Activated CD4-positive, CD25-positive, alpha-beta regulatory T cell treated with anti-CD3 and anti-CD28 coated beads, Interleukin-2, amount 50 U/mL, for 16 hours (primary cell): ENCODE results near the gene FOXP1.
"Not testable (repeated sequence)": the region's sequence is repeated elsewhere in the genome, so short reads cannot be mapped to it uniquely, and the experiment has no call there.

Source experiments
- DNase-seq: peaks from one replicate; pipeline ENCODE4 v3.0.0-alpha.2; 2020; ENCODE audit warnings: low read depth, low spot score

The FOXP1 gene

DNA sequence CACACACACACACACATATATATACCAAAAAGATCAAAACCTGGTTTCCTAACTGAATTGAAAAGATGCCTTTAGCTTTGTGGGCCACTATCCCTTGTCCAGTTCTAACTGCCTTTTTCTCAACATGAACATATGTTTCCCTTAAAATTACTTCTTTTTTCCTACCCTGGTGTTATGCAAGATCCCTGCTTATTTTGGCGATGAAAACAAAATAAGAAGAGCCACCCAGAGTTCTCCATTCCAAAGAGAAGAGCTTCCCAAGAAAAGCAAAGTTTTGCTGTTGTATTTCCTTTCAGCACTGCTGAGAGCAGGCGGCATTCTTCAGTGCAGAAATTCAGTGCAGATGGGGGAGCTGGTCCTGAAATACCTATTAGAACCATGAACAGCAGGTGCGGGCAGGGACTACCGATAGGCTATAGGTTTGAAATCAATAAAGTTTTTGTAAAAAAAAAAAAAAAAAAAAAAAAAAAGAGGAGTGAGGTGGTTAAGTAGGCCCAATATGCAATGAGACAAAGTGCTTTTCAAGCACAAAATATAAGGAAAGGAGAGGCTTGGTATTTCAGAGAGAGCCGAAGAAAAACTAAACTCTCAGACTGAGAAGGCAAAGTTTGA lies 238.0 kb downstream of the FOXP1 start:
- DNase-seq, result no peak

DNA sequence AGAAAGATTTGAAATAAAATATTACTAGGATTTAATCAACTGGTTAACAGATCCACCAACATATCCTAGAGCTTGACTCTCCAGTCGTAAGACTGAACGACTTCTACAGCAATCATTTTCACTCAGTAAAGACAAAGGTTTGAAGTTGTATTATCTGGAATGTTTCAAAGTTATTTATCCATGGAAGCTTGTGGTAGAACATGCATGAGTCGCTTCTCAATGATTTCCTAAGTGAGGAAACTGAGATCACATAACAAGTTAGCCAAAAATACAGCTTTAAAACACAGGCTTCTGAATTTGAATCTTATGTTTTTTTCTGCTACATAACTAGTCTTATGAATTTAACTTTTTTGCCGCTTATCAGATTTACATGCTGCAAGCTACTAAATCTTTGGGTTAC lies 241.8 kb downstream of the FOXP1 start:
- DNase-seq, result no peak

DNA sequence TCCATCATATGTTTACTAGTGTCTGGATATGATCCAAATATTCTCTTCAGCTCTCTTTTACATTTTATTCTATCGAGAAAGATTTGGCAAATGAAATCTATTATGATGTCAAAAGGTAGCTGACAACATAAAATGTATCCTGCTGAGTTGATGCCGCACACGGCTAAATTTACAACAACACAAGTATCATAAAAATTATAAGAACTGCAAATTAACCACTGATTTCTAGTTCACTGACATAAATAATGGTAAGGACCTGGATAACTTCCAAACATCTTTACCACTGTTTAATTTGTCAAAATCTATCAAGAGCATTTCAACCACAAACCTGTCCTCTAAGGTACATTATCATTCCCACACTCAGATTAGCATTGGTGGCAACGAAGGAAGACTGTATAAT lies 244.5 kb downstream of the FOXP1 start:
- DNase-seq, result no peak

DNA sequence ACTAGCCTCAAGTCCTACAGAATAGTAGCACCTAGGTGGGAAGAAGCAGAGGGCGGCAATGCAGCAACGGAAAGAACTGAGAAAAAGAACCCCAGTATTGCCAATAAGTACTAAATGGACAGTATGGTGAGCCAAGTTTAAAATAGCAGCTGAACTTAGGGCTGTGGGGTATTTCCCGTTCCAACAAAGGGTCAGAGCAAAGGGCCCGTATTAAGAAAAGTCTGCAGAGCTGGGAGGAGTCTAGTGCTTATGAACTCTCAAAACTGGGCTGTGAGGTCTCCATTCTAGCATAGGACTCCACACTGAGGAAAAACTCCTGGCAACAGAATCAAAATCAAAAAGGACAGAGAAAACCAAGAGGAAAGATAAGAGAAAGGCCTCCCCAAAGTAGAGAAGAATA lies 250.7 kb downstream of the FOXP1 start:
- DNase-seq, result no peak

DNA sequence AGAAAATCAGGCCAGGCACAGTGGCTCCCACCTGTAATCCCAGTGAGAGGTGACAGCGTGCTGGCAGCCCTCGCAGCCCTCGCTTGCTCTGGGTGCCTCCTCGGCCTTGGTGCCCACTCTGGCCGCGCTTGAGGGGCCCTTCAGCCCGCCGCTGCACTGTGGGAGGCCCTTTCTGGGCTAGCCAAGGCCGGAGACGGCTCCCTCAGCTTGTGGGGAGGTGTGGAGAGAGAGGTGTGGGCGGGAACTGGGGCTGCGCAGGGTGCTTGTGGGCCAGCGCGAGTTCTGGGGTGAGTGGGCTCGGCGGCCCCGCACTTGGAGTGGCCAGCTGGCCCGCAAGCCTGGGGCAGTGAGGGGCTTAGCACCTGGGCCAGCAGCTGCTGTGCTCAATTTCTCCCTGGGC lies 252.6 kb downstream of the FOXP1 start:
- DNase-seq, result no peak

DNA sequence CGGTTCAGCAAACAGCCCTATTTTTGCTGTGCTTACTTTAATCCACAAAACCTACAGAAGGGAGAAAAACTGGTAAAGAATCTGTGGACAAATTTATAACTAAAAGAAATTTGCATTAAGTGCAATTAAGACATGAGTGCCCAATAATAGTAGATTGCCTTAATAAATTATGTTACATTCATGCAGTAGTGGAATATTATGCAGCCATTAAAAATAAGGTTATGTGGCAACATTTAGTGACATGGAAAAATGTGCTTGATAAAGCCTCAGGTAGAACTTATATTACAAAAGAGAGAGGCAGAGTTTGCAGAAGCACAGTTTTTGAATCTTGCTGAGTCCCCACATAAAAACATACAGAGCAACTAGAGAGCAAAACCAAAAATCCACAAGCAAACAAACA lies 253.0 kb downstream of the FOXP1 start:
- no peak for DNase-seq

DNA sequence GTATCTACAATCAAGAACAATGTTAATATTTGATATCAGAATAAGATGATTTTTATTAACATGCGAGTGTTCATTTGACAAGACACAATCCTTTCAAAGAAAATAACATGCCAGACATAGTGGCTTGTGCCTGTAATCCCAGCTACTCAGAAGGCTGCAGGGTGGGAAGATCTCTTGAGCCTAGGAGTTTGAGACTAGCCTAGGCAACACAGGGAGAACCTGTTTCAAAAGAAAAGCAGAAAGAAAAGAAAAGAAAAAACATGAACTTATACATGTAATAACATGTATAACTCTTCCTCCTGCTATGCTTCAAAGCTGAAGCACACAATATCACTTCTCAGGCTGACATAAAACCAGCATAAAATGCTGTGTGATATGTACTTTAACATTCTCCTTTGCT lies 253.7 kb downstream of the FOXP1 start:
- no peak for DNase-seq

DNA sequence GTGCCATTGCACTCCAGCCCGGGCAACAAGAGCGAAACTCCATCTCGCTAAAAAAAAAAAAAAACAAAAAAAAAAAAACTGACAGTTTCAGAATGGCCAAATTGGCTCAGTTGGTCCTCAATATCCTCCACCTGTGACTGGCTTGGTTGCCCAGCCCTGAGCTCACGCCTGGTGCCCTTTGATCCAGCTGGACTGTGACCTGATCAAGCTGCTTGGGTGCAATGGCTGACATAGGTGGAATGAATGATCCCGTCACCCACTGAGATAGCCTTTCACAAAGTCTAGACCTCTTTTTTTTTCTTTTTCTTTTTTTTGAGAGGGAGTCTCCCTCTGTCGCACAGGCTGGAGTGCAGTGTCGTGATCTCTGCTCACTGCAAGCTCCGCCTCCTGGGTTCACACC lies 254.6 kb downstream of the FOXP1 start:
- DNase-seq, result no peak

DNA sequence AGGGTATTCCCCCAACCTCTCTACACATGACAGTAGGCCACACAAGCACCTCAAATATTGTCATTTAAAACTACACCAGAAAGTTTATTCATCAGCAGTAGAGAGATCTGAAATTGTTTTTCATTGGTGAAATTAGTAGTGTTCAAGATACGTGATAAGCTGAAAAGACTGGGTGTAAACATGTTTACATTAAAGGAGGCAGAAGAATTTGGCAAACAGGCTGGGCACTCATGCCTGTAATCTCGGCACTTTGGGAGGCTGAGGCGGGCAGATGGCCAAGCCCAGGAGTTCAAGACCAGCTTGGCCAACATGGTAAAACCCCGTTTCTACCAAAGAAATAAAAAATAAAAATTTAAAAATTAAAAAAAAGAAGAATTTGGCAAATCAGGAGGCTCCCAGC lies 255.6 kb downstream of the FOXP1 start:
- DNase-seq, result no peak

DNA sequence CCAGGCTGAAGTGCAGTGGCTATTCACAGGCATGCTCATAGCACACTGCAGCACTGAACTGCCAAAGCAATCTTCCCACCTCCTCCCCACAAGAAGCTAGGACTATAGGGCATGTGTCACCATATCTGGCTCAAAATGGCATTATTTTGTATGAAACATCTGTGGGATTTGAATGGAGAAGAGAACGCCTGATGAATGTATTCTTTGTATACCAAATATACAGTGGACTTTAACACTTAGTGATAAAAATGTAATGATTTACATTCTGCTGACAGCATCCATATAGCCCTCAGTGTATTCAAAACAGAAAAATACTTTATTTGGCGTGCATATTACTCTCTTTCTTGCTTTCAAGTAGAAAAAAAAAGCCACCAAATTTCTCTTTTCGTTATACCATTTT lies 257.8 kb downstream of the FOXP1 start:
- no peak for DNase-seq

DNA sequence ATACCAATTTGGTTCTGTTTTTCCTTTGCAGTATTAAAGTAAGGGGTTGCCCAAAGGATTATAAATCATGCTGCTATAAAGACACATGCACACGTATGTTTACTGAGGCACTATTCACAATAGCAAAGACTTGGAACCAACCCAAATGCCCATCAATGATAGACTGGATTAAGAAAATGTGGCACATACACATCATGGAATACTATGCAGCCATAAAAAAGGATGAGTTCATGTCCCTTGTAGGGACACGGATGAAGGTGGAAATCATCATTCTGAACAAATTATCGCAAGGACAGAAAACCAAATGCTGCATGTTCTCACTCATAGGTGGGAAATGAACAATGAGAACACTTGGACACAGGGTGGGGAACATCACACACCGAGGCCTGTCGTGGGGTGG lies 259.3 kb downstream of the FOXP1 start:
- DNase-seq, result not testable (repeated sequence)

DNA sequence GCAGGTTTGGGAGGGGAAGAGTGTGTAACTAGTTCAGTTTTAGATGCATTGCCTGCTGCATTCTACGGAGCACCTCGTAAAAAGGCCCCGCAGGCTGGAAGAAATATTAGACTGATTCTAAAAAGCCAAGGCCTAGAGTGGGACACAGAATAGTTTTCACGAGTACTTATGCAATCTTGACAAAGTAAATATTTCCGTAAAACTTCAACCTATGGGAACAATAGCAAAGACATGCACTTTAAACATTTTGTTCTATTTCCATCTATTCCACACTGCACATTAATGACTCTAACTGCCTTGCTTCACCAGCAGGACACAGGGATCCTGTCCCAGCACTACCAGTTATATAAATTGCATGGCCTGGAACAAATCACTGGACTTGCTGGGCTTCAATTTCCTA lies 260.0 kb downstream of the FOXP1 start:
- DNase-seq, result no peak

DNA sequence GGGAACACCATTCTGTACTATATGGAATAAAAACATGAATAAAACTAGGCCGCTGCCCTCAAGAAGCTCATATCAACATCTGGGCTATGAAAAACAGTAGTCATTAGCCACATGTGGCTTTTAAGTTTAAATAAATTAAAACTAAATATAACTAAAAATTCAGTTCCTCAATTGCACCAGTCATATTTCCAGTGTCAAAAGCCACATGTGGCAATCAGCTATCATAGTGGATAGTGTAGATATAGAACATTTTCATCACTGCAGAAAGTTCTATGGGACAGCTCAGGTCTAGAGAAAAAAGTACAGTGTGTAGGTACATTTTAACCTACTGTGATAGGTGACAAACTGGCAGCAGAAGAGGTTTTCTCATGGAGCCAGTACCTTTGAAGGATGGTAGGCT lies 261.4 kb downstream of the FOXP1 start:
- DNase-seq, result no peak

DNA sequence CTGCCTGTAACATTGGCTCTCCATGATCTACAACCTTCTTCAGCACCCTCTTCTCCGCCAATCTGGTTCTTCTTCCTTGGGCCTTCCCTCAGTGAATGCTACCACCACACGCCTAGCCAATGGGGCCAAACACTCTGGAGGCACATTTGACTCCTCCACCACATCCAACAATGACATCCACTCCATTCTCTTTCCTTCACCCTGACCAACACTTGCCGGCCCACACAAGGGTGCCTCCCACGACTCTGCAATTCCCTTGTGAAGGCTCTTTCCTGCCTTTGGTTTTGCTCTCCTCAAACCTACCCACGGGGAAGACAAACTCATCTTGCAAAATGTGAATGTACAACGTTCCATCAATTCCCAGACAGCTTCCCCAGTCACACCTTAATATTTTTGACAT lies 263.8 kb downstream of the FOXP1 start:
- DNase-seq, result no peak

DNA sequence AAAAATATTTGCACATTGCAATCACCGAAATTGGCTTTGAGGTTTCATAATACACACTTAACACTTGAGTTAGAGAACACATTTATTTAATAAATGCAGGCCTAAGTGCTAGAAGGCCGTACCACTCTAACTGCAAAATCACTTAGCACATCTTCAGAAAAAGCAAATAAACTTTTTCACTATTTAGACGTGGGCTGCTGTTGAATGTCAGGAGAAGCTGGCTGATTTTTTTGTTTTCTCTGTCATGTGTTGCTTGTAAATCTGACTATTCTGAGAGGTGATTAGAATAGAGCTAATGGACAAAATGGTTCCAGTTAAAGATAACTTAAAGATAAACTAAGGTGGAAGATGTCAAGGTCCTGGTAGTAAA lies 265.1 kb downstream of the FOXP1 start:
- DNase-seq, result no peak

DNA sequence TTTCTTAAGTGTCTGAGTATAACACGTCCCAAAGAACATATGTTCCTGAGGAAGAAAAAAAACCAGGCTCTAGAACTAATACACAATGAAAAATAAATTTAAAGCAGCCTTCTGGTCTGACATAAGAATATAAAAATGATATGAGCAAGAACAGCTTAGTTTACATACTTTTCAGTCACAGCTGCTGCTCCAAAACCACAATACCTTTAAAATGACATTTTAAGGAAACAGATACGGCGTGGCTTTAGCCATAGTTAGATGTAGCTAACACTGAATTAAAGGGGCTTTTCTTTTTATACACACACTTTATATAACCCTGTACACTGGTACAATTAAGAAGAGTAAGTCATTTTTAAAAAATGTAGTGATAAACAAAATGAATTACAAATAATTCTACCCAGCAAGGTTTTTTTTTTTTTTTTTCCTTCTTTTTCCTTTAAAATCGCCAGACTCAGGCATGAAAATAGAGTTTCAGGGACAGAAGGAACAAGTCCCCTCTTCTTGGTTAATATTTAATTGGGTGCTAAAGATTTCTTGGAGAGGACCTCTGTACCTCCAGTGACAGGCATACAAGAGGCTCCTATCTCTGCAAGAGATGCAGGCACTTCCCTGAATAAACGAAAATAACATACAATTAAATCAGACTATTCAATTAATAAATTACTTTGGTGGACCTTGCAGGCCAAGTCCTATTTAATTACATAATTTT lies 265.6 kb downstream of the FOXP1 start:
- DNase-seq, result no peak

DNA sequence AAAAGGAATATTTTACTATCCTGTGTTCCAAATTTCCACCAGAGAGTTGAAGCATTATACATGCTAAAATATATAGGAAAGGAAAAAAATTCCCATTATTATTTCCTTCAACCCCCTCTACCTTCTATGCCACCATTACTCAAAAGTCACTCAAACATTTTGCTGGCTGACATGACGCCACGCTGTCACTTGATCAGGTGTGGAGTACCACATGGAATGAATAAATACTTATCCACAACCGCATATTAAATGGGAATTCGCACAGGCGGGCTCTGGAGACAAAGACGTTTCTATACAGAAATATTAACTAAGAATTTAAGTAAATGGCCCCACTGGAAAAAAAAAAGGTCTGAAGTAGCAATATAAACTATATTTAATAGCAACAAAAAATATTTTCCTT lies 266.4 kb downstream of the FOXP1 start:
- DNase-seq, result no peak

DNA sequence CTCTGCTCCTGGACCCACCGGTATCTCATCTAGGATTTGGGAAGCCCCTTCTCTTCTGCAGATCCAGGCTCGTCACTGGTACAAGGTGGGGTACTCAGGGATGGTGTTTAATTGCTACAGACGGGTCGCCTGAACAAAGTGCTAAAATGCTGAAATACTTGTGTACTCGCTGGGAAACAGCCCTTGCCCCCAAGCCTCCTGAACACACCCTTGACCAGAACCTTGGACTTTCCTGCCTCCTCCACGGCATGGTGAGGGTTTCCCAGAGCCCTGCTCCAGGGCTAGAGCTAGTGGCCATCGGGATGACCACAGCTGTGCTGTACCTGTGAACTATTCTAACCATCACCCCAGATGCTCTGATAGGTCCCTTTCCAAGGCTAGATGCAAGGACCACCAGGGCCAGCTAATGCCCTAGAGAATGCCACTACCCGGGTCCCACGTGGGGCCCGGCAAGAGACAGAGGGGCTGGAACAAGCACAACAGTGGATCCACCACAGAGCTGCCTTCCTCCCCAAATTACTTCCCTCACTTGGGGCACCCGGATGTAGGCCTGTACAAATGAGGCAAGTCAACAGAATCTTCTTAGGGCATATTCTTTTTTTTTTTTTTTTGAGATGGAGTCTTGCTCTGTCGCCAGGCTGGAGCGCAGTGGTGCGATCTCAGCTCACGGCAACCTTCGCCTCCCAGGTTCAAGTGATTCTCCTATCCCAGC lies 267.3 kb downstream of the FOXP1 start:
- DNase-seq, result no peak

DNA sequence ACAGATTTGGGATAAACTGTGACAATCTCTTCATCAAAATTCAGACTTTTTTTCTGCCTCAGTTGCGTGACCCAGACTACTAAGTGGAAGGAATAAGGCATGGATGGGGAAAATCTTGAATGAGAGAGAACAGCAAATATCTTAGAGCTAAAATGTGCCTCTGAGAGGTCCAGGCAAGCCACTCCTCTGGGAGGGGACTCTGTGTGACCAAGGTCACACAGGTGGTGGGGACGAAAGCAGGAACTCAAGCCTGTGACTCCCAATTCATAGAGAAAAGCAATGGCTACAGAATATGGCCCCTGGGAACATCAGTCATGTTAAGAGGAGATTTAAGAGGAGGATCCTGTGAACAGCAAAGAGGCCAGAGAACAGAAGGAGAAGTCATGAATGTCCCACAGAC lies 268.1 kb downstream of the FOXP1 start:
- DNase-seq, result no peak

DNA sequence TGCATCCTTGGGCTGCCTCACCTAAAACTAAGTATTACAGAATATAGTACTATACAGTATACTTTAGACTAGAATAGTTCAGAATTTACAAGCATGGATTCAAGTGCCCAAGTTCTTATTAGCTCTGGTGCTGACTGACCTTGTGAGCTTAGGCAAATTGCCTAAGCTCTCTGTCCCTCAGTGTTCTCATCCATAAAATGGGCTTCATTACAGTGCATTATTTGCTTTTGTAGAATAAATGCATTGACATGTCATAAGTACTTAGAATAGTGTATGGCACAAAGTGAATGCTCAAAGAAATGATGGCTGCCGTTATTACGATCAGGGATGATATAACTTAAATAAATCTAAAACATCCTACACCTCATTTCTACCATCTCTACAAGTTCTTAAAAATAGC lies 269.7 kb downstream of the FOXP1 start:
- DNase-seq, result no peak

DNA sequence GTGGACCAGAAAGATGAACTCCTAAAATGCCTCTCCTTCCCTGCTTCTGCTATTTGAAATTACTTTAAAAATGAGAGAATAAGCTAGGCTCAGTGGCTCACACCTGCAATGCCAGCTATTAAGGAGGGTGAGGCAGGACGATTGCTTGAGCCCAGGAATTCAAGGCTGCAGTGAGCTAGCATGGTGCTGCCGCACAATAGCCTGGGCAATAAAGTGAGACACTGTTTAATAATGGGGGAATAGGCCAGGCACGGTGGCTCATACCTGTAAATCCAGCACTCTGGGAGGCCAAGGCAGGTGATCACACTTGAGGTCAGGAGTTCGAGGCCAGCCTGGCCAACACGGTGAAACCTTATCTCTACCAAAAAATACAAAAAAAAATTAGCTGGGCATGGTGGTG lies 271.1 kb downstream of the FOXP1 start:
- DNase-seq, result no peak

DNA sequence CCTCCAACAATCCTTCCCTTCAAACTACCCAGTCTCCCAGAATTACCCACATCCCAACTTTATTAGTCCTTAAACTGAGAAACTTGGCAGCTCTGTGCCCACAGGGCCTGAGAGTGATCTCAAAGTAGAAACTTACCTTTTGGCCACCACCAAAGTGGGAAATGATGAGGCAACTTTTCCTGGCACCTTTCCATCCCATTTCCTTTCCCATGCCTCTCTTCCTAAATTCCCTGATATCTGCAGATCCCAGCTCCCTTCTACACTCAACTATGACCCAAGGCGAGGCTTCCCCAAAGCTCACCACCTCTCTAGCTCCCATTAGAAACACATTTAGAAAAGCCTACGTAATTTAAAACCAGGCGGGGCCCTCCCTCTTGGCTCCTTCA lies 271.9 kb downstream of the FOXP1 start:
- no peak for DNase-seq

DNA sequence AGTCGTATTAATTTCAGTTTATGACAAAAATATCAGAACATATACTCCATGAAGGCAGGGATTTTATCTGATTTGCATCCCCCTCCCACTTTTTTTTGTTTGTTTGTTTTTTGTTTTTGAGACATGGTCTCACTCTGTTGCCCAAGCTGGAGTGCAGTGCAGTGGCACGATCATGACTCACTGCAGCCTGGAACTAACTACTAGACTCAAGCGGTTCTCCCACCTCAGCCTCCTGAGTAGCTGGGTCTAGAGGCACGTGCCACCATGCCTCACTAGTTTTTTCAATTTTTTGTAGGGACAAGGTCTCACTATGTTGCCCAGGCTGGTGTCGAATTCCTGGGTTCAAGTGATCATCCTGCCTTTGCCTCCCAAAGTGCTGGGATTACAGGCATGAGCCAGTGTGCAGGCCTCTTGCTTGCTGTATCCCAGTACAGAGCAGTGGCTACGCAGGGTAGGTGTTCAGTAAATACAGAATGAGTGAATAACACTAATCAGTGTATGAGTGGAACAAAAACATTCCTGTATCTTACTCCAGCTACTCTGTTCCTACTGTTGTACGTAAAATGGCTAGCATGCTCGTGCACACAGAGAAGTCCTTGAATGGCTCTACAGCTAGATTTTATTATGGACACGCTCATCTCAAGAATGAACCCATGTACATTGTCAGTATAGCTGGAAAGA lies 272.4 kb downstream of the FOXP1 start:
- no peak for DNase-seq
